Activated gamma-delta T cell (primary cell): Measurements from ENCODE around the gene TOPBP1.
"Not testable (repeated sequence)": the region's sequence is repeated elsewhere in the genome, so short reads cannot be mapped to it uniquely, and the experiment has no call there.

ENCODE experiments used
- DNase-seq: peaks from one replicate; lab custom pipeline; 2025; lab: John Stamatoyannopoulos, UW

Gene TOPBP1

GRCh38 chr3:133570937-133571320, 90.8 kb downstream of the TOPBP1 start:
- DNase-seq, result no peak

DNA sequence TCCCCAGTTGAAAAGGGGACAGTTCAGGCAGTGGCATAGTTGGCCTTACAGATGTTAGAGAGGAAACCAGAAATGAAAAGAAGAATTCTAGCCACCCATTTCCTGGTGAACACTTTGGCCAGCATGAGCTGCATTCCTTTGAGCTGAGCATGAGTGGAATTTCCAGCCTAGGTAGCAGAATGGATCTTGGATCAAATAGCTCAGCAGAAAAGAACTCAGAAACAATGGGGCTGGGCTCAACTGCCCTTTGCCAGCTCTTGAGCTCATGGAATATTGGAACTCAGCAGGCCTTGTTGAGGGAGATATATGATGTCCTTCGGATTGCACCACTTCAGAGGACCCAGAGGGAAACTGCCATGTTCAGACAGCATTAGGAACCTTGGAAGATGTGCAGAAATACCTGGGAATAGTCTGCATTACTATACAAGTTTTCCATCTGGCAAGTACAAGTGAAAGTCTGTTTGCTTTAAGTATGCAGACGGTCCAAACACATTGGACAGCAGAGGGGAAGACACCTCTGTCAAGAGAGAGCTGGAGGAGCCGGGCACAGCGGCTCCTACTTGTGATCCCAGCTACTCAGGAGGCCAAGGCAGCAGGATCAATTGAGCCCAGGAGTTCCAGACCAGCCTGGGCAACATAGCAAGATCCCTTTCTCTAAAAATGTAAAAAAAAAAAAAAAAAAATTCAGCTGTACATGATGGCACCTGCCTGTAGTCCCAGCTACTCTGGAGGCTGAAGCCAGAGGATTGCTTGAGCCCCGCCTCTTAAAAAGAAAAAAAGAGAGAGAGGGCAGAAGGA, 91.4 kb downstream of the TOPBP1 start:
- no peak for DNase-seq

DNA sequence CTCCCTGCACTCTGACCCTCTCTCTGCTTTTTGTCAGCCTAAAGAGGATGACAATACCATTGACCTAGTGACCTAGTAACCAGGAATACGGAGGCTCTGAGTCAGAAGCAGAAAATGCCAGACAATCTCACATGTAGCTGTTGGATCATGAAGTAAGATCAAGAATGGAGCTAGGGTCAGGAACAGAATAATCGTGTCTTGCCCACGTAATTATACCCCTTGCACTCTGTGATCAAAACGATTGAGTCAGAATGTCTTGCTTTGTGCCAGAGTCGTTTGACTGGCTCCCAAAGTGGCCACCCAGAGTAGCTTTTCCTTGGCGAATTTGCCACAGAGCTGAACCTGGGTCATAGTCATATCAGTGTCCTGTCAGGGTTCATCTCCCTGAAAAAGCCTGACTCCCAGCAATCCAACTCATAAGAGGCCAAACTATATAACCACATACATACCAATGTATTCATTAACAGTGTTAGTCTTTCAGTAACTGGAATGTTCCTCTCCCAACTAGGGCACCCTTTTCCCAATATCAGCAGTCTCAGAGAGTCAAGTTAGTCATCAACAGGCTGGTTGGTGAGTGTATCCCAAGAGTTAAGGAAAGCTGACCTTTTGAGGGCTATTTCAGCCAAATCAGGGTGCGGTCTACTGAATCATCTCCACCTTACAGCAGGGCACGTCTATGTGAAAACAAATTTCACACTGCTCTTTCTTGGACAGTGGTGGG, 93.3 kb downstream of the TOPBP1 start:
- DNase-seq, result no peak

DNA sequence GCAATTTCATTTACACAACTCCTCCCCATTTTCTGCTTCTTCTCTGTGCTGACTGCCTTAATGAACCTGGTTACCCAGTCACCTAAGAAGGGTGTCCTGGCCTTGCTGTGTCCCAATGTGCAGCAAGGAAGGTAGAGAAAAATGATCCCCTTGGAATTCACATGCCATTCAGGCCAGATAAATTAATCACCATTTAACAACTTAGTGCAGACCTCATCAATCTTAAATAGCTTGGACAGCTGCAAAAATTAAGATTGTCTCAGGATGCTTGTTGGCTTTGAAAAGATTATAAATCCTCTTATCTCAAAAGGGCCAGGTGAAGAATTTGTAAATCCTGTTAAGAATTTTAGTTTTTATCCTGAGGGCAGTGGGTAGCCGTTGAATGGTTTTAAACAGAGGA, 97.9 kb downstream of the TOPBP1 start:
- no peak for DNase-seq

- DNase-seq, result no peak
Observed at GRCh38 chr3:133563186-133563591, 98.6 kb downstream of the TOPBP1 start.

GRCh38 chr3:133562376-133562775, 99.4 kb downstream of the TOPBP1 start:
- no peak for DNase-seq

DNA sequence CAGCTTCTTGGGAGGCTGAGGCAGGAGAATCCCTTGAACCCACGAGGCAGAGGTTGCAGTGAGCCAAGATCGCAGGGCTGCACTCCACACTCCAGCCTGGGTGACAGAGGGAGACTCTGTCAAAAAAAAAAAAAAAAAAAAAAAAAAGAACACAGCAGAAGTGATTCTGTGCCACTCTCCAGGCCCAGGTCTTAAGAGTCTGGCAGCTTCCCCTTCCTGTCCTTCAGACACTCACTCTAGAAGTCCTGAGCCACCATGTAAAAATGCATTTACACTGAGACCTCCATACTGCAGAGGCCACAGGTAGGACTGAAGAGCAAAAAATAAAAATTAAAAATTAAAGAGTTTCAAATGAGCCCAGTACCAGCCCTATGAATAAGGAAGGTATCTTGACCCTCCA, 100.1 kb downstream of the TOPBP1 start:
- no peak for DNase-seq

GRCh38 chr3:133551589-133551988, 110.2 kb downstream of the TOPBP1 start:
- DNase-seq, result not testable (repeated sequence)
